SU-DHL-6 (cell line): Measurements from ENCODE around the gene RBM24.

ENCODE experiments used
- H2AFZ ChIP-seq: fragments of 200-600 bp; sonication (generic); 2 replicates; pipeline ENCODE4 v1.6.1; 2014; ENCODE audit warnings: low read depth, mild to moderate bottlenecking, moderate library complexity, mixed read lengths, antibody characterized with exemption, low read length; ENCODE audit not compliant: severe bottlenecking
- H3F3A ChIP-seq: fragments of 200-600 bp; shearing (Covaris generic); 2 replicates; pipeline ENCODE4 v1.6.0; 2016; ENCODE audit warnings: antibody characterized with exemption, mild to moderate bottlenecking; ENCODE audit not compliant: insufficient read depth
- H3K27ac ChIP-seq: fragments of 200-600 bp; sonication (generic); 2 replicates; pipeline ENCODE4 v1.5.1; 2016; ENCODE audit warnings: low read depth, mild to moderate bottlenecking, low read length, moderate library complexity, mixed read lengths
- H3K27me3 ChIP-seq: fragments of 200-600 bp; sonication (generic), shearing (Covaris generic); 2 replicates; pipeline ENCODE4 v1.6.0; 2014; ENCODE audit warnings: mild to moderate bottlenecking, low read length
- H3K36me3 ChIP-seq: fragments of 200-600 bp; sonication (generic); 2 replicates; pipeline ENCODE4 v1.6.1; 2014; ENCODE audit warnings: mild to moderate bottlenecking, low read length, mixed read lengths
- H3K4me2 ChIP-seq: fragments of 300-600, 200-600 bp; shearing (Covaris generic), sonication (generic); 2 replicates; pipeline ENCODE4 v1.6.0; 2014; ENCODE audit warnings: low read length, low read depth, mild to moderate bottlenecking; ENCODE audit not compliant: poor library complexity, severe bottlenecking
- H3K4me3 ChIP-seq: fragments of 200-600 bp; sonication (generic); 2 replicates; pipeline ENCODE4 v1.5.1; 2014; ENCODE audit warnings: antibody characterized with exemption, low read length, mild to moderate bottlenecking, mixed read lengths; ENCODE audit not compliant: insufficient read depth, poor library complexity, severe bottlenecking
- H3K79me2 ChIP-seq: fragments of 200-600 bp; sonication (generic); 2 replicates; pipeline ENCODE4 v1.6.1; 2014; ENCODE audit warnings: mild to moderate bottlenecking, low read length, moderate library complexity; ENCODE audit not compliant: insufficient read depth
- H3K9ac ChIP-seq: fragments of 200-600 bp; sonication (generic); 2 replicates; pipeline ENCODE4 v1.7.0; 2014; ENCODE audit warnings: mild to moderate bottlenecking, low read length
- H3K9me2 ChIP-seq: fragments of 200-600 bp; sonication (generic); replicated peaks from 2 replicates; pipeline ENCODE4 v1.6.1; 2014; ENCODE audit warnings: low read length; ENCODE audit not compliant: insufficient read depth
- H3K9me3 ChIP-seq: fragments of 200-600 bp; sonication (generic); 2 replicates; pipeline ENCODE4 v1.6.1; 2014; ENCODE audit warnings: low read length, mixed read lengths; ENCODE audit not compliant: insufficient read depth
- H4K20me1 ChIP-seq: fragments of 200-600 bp; sonication (generic); 2 replicates; pipeline ENCODE4 v1.6.1; 2014; ENCODE audit warnings: low read depth, mild to moderate bottlenecking, antibody characterized with exemption, low read length, moderate library complexity, mixed read lengths
- CTCF ChIP-seq: fragments of 200-600 bp; sonication (generic); IDR thresholded peaks from one replicate; pipeline ENCODE4 v1.5.1; 2017; ENCODE audit warnings: antibody characterized with exemption, mild to moderate bottlenecking, low read length, moderate library complexity; ENCODE audit not compliant: insufficient read depth, poor library complexity, severe bottlenecking
- EZH2phosphoT487 ChIP-seq: fragments of 200-600 bp; sonication (generic), shearing (Covaris generic); conservative IDR thresholded peaks from 2 replicates; pipeline ENCODE4 v1.6.1; 2018; ENCODE audit warnings: mild to moderate bottlenecking, antibody characterized with exemption, low read length, moderate library complexity, mixed read lengths

RBM24 gene

GRCh38 chr6:17239260-17239659, 41.9 kb upstream of the RBM24 start:
- Histone ChIP-seq H3K4me2 (no peak overlapping the region), H4K20me1 (no peaks in the 10 kb centered on the region), H3K9me2 (no peaks in the 10 kb centered on the region), H3K9me3 (0 out of 2 replicates have a peak, but pooled peaks cover 8% of the 10 kb centered on the region), H3K79me2 (no peaks in the 10 kb centered on the region), H3F3A (no peaks in the 10 kb centered on the region), H3K27ac (no peak overlapping the region), H3K4me3 (no peak overlapping the region), H3K27me3 (0 out of 2 replicates have a peak, but pooled peaks cover 3% of the 10 kb centered on the region), H3K36me3 (no peaks in the 10 kb centered on the region), H2AFZ (no peak overlapping the region), H3K9ac (no peak overlapping the region)
- no peak for TF ChIP-seq CTCF

- H2AFZ ChIP-seq = no peak overlapping the region
- TF ChIP-seq CTCF (no peak), EZH2phosphoT487 (no peak)
- H3K27me3 ChIP-seq = 0 out of 2 replicates have a peak, but pooled peaks cover 3% of the 10 kb centered on the region
- H3K4me3 ChIP-seq = no peak overlapping the region
- H3K9me2 ChIP-seq = no peaks in the 10 kb centered on the region
- H3K4me2 ChIP-seq = no peak overlapping the region
- H3K36me3 ChIP-seq = no peaks in the 10 kb centered on the region
- no peaks in the 10 kb centered on the region for H3F3A ChIP-seq
- no peak overlapping the region for H3K9ac ChIP-seq
- no peak overlapping the region for H3K27ac ChIP-seq
- no peaks in the 10 kb centered on the region for H3K79me2 ChIP-seq
- no peaks in the 10 kb centered on the region for H4K20me1 ChIP-seq
- H3K9me3 ChIP-seq = 0 out of 2 replicates have a peak, but pooled peaks cover 8% of the 10 kb centered on the region
Observed at GRCh38 chr6:17240803-17241500, 40.2 kb upstream of the RBM24 start.

GRCh38 chr6:17242087-17242486, 39.1 kb upstream of the RBM24 start:
- Histone ChIP-seq H3K4me3 (no peak overlapping the region), H3K9me2 (no peaks in the 10 kb centered on the region), H3K27ac (no peak overlapping the region), H2AFZ (no peak overlapping the region), H3K36me3 (no peaks in the 10 kb centered on the region), H3K4me2 (no peak overlapping the region), H3K79me2 (no peaks in the 10 kb centered on the region), H4K20me1 (no peaks in the 10 kb centered on the region), H3K27me3 (0 out of 2 replicates have a peak, but pooled peaks cover 3% of the 10 kb centered on the region), H3F3A (no peaks in the 10 kb centered on the region), H3K9ac (no peak overlapping the region), H3K9me3 (0 out of 2 replicates have a peak, but pooled peaks cover 8% of the 10 kb centered on the region)
- no peak for TF ChIP-seq EZH2phosphoT487
- TF ChIP-seq CTCF = no peak
